Measurements from ENCODE around the gene OTUB2.

DNA sequence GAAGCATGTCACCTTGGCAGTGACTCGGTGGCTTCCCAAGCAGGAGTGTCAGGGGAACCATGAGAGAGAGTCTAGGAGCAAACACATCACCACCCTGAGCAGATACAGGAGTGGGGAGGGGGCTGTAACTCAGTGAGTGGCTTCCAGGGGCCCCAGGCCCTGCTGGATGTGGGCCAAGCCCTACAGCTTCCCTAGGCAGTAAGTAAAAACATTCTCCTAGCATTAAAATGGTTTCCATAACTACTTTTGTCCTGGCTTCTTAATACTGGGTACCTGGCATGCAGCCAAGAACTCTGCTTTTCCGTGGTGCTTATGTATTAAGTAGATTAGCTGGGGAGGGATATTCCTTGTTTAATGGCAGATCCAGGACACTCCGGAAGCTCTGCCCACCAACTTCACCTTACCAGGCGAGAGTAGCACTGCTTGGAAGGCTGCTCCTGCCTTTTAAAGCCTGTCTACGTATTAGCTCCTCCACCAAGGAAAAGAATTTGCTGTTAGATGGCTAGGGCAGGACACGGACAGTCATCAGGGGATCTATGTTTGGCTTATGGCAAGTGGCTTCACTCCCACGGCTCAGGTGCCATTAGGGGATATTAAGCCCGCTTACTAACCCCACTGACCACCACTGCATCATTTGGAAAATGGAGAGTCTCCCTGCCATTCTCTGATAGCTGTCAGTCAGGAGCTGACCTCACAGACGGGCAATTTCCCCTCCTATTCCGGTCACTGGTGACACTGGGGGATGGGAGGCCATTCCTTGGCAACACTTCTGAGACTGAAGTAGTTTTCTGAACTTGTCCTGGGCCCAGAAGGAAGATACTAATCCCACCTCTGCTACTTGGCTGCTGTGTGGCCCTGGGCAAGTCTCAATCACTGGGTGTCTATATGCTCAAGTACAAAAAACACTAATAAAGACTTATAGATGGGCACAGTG is 22.8 kb downstream of the OTUB2 start:
- TF ChIP-seq, protein P1, sequence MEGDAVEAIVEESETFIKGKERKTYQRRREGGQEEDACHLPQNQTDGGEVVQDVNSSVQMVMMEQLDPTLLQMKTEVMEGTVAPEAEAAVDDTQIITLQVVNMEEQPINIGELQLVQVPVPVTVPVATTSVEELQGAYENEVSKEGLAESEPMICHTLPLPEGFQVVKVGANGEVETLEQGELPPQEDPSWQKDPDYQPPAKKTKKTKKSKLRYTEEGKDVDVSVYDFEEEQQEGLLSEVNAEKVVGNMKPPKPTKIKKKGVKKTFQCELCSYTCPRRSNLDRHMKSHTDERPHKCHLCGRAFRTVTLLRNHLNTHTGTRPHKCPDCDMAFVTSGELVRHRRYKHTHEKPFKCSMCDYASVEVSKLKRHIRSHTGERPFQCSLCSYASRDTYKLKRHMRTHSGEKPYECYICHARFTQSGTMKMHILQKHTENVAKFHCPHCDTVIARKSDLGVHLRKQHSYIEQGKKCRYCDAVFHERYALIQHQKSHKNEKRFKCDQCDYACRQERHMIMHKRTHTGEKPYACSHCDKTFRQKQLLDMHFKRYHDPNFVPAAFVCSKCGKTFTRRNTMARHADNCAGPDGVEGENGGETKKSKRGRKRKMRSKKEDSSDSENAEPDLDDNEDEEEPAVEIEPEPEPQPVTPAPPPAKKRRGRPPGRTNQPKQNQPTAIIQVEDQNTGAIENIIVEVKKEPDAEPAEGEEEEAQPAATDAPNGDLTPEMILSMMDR (conservative IDR thresholded peaks at IDR 0.05): no peak
- TF ChIP-seq ZFX (IDR thresholded peaks at IDR 0.05): no peak

Data from C4-2B (cell line).